ENCODE results near the gene EREG. TPM values are rescaled to one million over a fixed set of nuclear protein-coding genes. Genes with fewer than 3 reads are reported as not detected.

Gene EREG
- total RNA-seq, 2 donors from 2014 or later: 0.11 TPM; not detected in 1

DNA sequence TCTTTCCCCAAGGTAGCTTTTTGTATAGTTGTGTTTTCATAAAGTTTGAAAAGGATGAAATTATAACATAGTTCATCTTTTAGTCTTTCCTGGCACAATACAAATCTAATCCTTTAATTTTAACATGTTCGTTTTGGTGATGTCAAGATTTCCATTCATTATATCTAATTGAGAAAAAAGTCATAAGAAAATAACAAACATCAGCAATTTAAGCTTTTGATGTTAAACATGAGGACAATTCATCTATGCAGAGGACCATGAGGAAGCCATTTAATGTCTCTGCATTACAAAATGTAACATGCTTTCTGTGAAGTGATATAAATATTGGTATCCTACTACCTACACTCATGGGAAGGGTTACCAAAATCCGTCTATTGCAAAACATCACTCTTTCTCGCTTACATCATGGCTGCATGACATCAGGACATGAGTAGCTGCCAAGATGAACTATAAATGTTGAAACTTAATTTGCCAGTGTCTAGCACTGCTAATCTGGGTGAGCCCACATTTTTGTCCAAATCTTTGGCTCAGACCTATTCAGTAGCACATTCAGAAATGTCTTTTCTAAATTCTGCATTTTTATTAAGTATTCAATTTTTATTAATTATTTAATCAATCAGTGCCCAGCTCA is 47.2 kb upstream of the EREG start:
- no peak for DNase-seq
- Mint-ChIP-seq H3K4me3 (no peak overlapping the region), H3K4me1 (peaks cover 8% of the 10 kb centered on the region), H3K27me3 (ENCODE audit: insufficient read depth) (no peaks in the 10 kb centered on the region), H3K36me3 (ENCODE audit: low read depth) (no peaks in the 10 kb centered on the region), H3K9me3 (no peaks in the 10 kb centered on the region), H3K27ac (no peak overlapping the region)
- no peaks in the 10 kb centered on the region for H3K9me3 ChIP-seq (ENCODE audit: control insufficient read depth, low read length)
- H3K4me1 ChIP-seq (ENCODE audit: control insufficient read depth, insufficient read depth, low read length): peaks cover 3% of the 10 kb centered on the region
- no peaks in the 10 kb centered on the region for H3K27me3 ChIP-seq (ENCODE audit: control insufficient read depth, insufficient read depth, low read length, poor library complexity, severe bottlenecking)
- H3K36me3 ChIP-seq (ENCODE audit: control insufficient read depth, insufficient read depth, low read length): no peaks in the 10 kb centered on the region
- H3K27ac ChIP-seq (ENCODE audit: low read depth, low read length): no peak overlapping the region
- no peak for TF ChIP-seq CTCF (conservative IDR thresholded peaks at IDR 0.05)
- no peak overlapping the region for H3K4me3 ChIP-seq (ENCODE audit: low read length)
- 75 to 88% methylated on average over 1 to 3 of the region's 3 CpGs for WGBS, 2 experiments (ENCODE audit: insufficient coverage in 1 of 2, insufficient read length in 1 of 2)
- no peak overlapping the region for H3K9ac ChIP-seq (ENCODE audit: extremely low read depth, low read length, poor library complexity, severe bottlenecking)

DNA sequence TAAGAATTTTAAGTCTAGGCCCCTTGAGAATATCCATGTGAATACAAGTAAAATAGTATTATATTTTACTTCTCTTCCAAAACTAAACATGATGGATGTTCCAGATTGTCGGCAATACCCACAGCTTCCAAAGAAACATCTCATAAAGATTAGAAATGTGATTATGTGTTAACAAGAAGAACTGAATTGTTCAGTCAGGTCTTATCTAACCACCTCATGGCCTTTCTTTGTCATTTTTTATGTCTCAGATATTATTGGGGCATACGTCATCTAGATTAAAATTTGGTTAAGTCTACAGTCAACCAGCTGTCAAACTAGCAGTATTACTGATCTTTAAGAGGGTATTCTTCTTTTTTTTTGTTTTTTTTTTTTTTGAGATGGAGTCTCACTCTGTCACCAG is 46.7 kb upstream of the EREG start:
- Mint-ChIP-seq H3K27me3 (ENCODE audit: insufficient read depth) (no peaks in the 10 kb centered on the region), H3K4me3 (no peak overlapping the region), H3K9me3 (no peaks in the 10 kb centered on the region), H3K36me3 (ENCODE audit: low read depth) (no peaks in the 10 kb centered on the region), H3K27ac (no peak overlapping the region), H3K4me1 (peaks cover 8% of the 10 kb centered on the region)
- H3K4me3 ChIP-seq (ENCODE audit: low read length): no peak overlapping the region
- H3K9me3 ChIP-seq (ENCODE audit: control insufficient read depth, low read length): no peaks in the 10 kb centered on the region
- DNase-seq: no peak
- H3K4me1 ChIP-seq (ENCODE audit: control insufficient read depth, insufficient read depth, low read length): peaks cover 3% of the 10 kb centered on the region
- no peak overlapping the region for H3K27ac ChIP-seq (ENCODE audit: low read depth, low read length)
- H3K9ac ChIP-seq (ENCODE audit: extremely low read depth, low read length, poor library complexity, severe bottlenecking): no peak overlapping the region
- TF ChIP-seq CTCF (conservative IDR thresholded peaks at IDR 0.05): no peak
- no peaks in the 10 kb centered on the region for H3K36me3 ChIP-seq (ENCODE audit: control insufficient read depth, insufficient read depth, low read length)
- 100% methylated on average over 1 of the region's 2 CpGs; no CpG with 5 or more reads in 1 of the 2 experiments for WGBS, 2 experiments (ENCODE audit: insufficient coverage in 1 of 2, insufficient read length in 1 of 2)
- H3K27me3 ChIP-seq (ENCODE audit: control insufficient read depth, insufficient read depth, low read length, poor library complexity, severe bottlenecking): peaks cover 4% of the 10 kb centered on the region

- Mint-ChIP-seq H3K4me3 (no peak overlapping the region), H3K36me3 (ENCODE audit: low read depth) (no peaks in the 10 kb centered on the region), H3K27ac (no peak overlapping the region), H3K9me3 (no peaks in the 10 kb centered on the region), H3K4me1 (peaks cover 13% of the 10 kb centered on the region), H3K27me3 (ENCODE audit: insufficient read depth) (no peaks in the 10 kb centered on the region)
- Histone ChIP-seq H3K9me3 (ENCODE audit: control insufficient read depth, low read length) (no peaks in the 10 kb centered on the region), H3K4me1 (ENCODE audit: control insufficient read depth, insufficient read depth, low read length) (peaks cover 3% of the 10 kb centered on the region), H3K4me3 (ENCODE audit: low read length) (no peak overlapping the region), H3K9ac (ENCODE audit: extremely low read depth, low read length, poor library complexity, severe bottlenecking) (no peak overlapping the region), H3K27ac (ENCODE audit: low read depth, low read length) (no peak overlapping the region), H3K36me3 (ENCODE audit: control insufficient read depth, insufficient read depth, low read length) (no peaks in the 10 kb centered on the region), H3K27me3 (ENCODE audit: control insufficient read depth, insufficient read depth, low read length, poor library complexity, severe bottlenecking) (peaks cover 9% of the 10 kb centered on the region)
- no peak for TF ChIP-seq CTCF (conservative IDR thresholded peaks at IDR 0.05)
- no peak for DNase-seq
- WGBS, 2 experiments (ENCODE audit: insufficient coverage in 1 of 2, insufficient read length in 1 of 2): 91 to 92% methylated on average over 6 of the region's 6 CpGs
Measured at GRCh38 chr4:74319470-74319869, 45.5 kb upstream of the EREG start.

Measured in endodermal cell (in vitro differentiated cells).